Measurements from ENCODE around the gene TBXAS1. TPM values are rescaled to one million over a fixed set of nuclear protein-coding genes. Genes with fewer than 3 reads are reported as not detected.
A peak's percentile ranks its signal among the peaks of the same experiment; 100 is the strongest.

TBXAS1 gene
- total RNA-seq: 9.9 TPM

DNA sequence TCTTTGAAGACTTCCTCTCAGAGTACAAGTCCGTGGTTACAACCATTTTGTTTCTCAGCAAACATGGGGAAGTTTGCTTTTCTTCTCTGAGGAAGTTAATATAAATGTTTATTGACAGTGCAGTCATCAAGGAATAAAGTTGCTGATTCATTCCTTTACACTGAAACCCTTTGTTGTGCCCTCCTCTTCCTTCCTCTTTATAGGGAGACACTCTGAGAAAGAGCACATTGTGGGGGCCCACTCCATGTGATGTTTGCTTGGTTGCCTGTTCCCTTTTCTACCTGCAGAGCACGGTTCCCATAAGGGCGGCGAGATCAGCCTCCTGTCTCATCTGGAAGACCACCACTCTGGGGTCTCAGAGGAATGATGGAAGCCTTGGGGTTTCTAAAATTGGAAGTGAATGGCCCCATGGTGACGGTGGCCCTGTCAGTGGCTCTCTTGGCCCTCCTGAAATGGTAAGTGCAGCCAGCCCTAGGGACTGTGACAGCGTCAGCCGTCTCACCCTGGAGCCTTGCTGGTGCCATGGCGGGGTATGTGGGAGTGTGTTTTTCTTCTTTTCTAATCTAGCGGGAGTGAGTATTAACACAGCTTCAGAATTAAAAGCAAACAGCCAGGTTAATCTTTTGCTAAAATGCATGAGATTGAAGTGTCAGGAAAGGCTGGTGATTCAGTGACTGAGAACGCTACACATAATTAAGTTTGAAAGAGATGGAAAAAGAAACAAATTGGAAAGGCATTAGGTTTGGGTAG is at the start of gene TBXAS1:
Gene TBXAS1 (plus strand): TSS at position 240 of the 750 bp plus-strand sequence. CDS start 127 bp downstream, at position 367.
- H3K27ac ChIP-seq (ENCODE audit: low read depth, low read length): no peak within 1 kb of the TSS
- H3K27me3 ChIP-seq (ENCODE audit: control insufficient read depth in 3 of 3, insufficient read depth in 3 of 3, low read length in 3 of 3): peaks cover 0 to 12% (median 8%) of the 10 kb centered on the region in 3 donors
- peak within 1 kb of the TSS in 2 of 3 donors; percentile 1 to 12 for H3K4me3 ChIP-seq (ENCODE audit: low read length in 3 of 3)
- H3K9ac ChIP-seq (ENCODE audit: low read depth in 1 of 3, low read length in 3 of 3): no peak within 1 kb of the TSS
- no peaks in the 10 kb centered on the region for H3K4me1 ChIP-seq (ENCODE audit: control insufficient read depth in 3 of 3, insufficient read depth in 3 of 3, low read length in 3 of 3)
- no peaks in the 10 kb centered on the region for H3K36me3 ChIP-seq (ENCODE audit: control insufficient read depth in 3 of 3, insufficient read depth in 3 of 3, low read length in 3 of 3)
- no peaks in the 10 kb centered on the region for H3K9me3 ChIP-seq (ENCODE audit: control insufficient read depth in 3 of 3, low read length in 3 of 3)

DNA sequence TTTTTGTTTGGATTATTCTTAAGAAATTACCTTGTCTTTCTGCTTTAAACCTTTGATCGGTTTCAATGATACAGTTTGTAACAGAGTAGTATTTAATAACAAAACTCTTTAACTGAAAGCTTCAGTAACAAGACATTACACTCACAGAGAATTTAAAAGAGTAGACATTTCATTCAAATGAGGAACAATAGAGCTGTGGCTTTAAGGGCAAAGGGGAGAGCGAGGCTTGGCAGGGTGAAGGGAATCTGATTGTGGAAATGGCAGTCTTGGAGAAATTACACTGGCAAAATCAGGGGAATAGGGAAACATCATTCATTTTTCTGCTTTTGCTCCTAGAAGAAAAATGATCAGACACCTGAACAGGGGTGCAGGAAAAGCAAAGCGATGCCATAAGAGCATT is 46.1 kb upstream of the TBXAS1 start:
- Histone ChIP-seq H3K9me3 (ENCODE audit: control insufficient read depth in 3 of 3, low read length in 3 of 3) (no peaks in the 10 kb centered on the region), H3K36me3 (ENCODE audit: control insufficient read depth in 3 of 3, insufficient read depth in 3 of 3, low read length in 3 of 3) (no peaks in the 10 kb centered on the region), H3K4me3 (ENCODE audit: low read length in 3 of 3) (no peak overlapping the region), H3K4me1 (ENCODE audit: control insufficient read depth in 3 of 3, insufficient read depth in 3 of 3, low read length in 3 of 3) (peaks cover 6 to 8% (median 7%) of the 10 kb centered on the region in 3 donors), H3K27ac (ENCODE audit: low read depth, low read length) (no peak overlapping the region), H3K9ac (ENCODE audit: low read depth in 1 of 3, low read length in 3 of 3) (no peak overlapping the region), H3K27me3 (ENCODE audit: control insufficient read depth in 3 of 3, insufficient read depth in 3 of 3, low read length in 3 of 3) (peaks cover 3 to 10% (median 5%) of the 10 kb centered on the region in 3 donors)

DNA sequence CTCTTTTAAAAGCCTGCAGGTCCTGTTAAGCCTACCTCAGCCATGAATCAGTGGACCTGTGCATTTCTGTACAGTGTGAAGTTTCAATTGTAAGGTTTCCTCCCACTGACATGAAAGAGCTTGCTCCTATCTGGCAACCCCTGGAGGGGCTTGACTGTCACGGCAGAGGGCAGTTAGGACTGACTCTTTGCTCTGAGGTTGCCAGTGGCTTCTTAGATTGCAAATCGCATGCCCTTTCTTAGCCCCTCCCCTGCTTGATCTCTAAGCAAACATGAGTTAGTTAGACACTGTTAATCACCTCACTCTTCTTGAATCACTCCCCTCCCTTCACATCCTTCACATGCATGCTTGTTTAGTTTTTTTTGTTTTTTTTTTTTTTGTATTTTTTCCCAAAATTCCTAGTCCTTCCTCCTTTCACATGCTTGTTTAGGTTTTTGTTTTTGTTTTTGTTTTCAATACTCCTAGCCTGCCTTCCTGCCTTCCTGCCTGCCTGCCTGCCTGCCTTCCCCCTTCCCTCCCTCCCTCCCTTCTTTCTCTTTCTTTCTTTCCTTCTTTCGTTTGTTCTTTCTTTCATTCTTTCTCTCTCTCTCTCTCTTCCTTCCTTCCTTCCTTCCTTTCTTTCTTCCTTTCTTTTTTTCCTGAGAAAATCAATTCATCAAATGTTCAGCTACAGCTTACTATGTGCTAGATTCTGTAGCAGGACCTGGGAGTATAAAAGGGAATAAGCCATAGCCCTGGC is 45.2 kb upstream of the TBXAS1 start:
- H3K36me3 ChIP-seq (ENCODE audit: control insufficient read depth in 3 of 3, insufficient read depth in 3 of 3, low read length in 3 of 3): no peaks in the 10 kb centered on the region
- H3K4me1 ChIP-seq (ENCODE audit: control insufficient read depth in 3 of 3, insufficient read depth in 3 of 3, low read length in 3 of 3): peaks cover under 1 to 2% (median under 1%) of the 10 kb centered on the region in 3 donors
- H3K27ac ChIP-seq (ENCODE audit: low read depth, low read length): no peak overlapping the region
- H3K27me3 ChIP-seq (ENCODE audit: control insufficient read depth in 3 of 3, insufficient read depth in 3 of 3, low read length in 3 of 3): peaks cover 3 to 10% (median 5%) of the 10 kb centered on the region in 3 donors
- no peaks in the 10 kb centered on the region for H3K9me3 ChIP-seq (ENCODE audit: control insufficient read depth in 3 of 3, low read length in 3 of 3)
- H3K9ac ChIP-seq (ENCODE audit: low read depth in 1 of 3, low read length in 3 of 3): no peak overlapping the region
- no peak overlapping the region for H3K4me3 ChIP-seq (ENCODE audit: low read length in 3 of 3)

DNA sequence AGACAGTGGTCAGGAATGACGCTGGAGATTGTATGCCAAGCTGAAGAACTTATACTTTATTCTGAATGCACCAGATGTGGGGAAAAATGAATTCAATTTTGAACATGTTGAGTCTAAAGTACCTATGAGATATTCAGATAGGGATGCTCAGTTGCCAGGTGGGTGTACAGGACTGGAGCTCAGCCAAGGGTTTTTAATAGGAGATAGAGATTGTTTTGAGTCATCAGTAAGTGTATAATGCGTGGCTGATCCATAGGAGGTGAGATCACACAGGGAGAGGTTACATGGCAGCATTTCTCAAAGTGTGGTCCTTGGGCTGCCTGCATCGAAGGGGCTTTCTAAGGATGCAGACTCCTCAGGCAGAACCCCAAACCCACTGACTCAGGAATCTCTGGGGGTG is 44.4 kb upstream of the TBXAS1 start:
- H3K36me3 ChIP-seq (ENCODE audit: control insufficient read depth in 3 of 3, insufficient read depth in 3 of 3, low read length in 3 of 3): no peaks in the 10 kb centered on the region
- H3K27ac ChIP-seq (ENCODE audit: low read depth, low read length): no peak overlapping the region
- H3K9ac ChIP-seq (ENCODE audit: low read depth in 1 of 3, low read length in 3 of 3): no peak overlapping the region
- H3K4me1 ChIP-seq (ENCODE audit: control insufficient read depth in 3 of 3, insufficient read depth in 3 of 3, low read length in 3 of 3): no peaks in the 10 kb centered on the region
- H3K9me3 ChIP-seq (ENCODE audit: control insufficient read depth in 3 of 3, low read length in 3 of 3): no peaks in the 10 kb centered on the region
- peaks cover 3 to 8% (median 5%) of the 10 kb centered on the region in 3 donors for H3K27me3 ChIP-seq (ENCODE audit: control insufficient read depth in 3 of 3, insufficient read depth in 3 of 3, low read length in 3 of 3)
- no peak overlapping the region for H3K4me3 ChIP-seq (ENCODE audit: low read length in 3 of 3)

DNA sequence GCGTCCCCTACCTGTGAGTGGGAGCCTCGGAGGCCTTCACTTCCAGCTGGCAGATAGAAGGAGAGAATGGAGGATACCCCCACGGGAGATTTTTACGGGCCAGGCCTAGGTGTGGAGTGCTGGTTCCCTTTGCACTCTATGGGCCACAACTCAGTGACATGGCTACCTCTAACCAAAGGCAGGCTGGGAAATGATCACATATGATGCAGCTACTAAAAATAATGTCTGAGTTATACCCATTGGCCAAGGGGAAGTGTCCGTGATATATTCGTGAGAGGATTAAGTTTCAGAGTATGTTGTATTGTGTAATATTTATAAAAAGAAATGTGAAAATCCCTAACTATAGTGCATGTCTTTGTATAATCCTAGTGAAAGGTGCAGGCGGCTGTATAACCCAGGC is 37.7 kb upstream of the TBXAS1 start:
- Histone ChIP-seq H3K9me3 (ENCODE audit: control insufficient read depth in 3 of 3, low read length in 3 of 3) (no peaks in the 10 kb centered on the region), H3K4me1 (ENCODE audit: control insufficient read depth in 3 of 3, insufficient read depth in 3 of 3, low read length in 3 of 3) (no peaks in the 10 kb centered on the region), H3K9ac (ENCODE audit: low read depth in 1 of 3, low read length in 3 of 3) (no peak overlapping the region), H3K36me3 (ENCODE audit: control insufficient read depth in 3 of 3, insufficient read depth in 3 of 3, low read length in 3 of 3) (no peaks in the 10 kb centered on the region), H3K27ac (ENCODE audit: low read depth, low read length) (no peak overlapping the region), H3K27me3 (ENCODE audit: control insufficient read depth in 3 of 3, insufficient read depth in 3 of 3, low read length in 3 of 3) (peaks cover 0 to 3% (median 0%) of the 10 kb centered on the region in 3 donors), H3K4me3 (ENCODE audit: low read length in 3 of 3) (no peak overlapping the region)

DNA sequence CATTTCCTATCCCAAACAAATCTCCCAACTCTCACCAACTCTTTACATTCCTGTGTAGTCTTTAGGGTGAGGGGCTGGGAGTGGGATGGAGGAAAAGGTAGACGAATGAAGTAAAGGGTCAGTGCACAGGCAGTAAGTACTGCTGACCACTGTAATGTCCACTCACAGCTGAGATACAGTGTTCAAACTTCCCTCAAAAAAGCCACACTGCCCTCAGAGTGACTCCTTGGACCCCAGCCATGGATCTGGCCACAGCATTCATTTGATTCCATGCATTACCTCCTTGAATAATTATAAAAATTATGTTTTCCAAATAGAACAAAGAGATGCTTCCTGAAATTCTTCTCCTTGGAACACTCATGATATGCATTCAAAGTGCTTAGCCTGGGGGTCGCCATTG is 31.5 kb upstream of the TBXAS1 start:
- Histone ChIP-seq H3K4me3 (ENCODE audit: low read length in 3 of 3) (no peak overlapping the region), H3K9me3 (ENCODE audit: control insufficient read depth in 3 of 3, low read length in 3 of 3) (no peaks in the 10 kb centered on the region), H3K4me1 (ENCODE audit: control insufficient read depth in 3 of 3, insufficient read depth in 3 of 3, low read length in 3 of 3) (peaks cover 0 to 4% (median 0%) of the 10 kb centered on the region in 3 donors), H3K36me3 (ENCODE audit: control insufficient read depth in 3 of 3, insufficient read depth in 3 of 3, low read length in 3 of 3) (no peaks in the 10 kb centered on the region), H3K27ac (ENCODE audit: low read depth, low read length) (no peak overlapping the region), H3K9ac (ENCODE audit: low read depth in 1 of 3, low read length in 3 of 3) (no peak overlapping the region), H3K27me3 (ENCODE audit: control insufficient read depth in 3 of 3, insufficient read depth in 3 of 3, low read length in 3 of 3) (no peaks in the 10 kb centered on the region)

DNA sequence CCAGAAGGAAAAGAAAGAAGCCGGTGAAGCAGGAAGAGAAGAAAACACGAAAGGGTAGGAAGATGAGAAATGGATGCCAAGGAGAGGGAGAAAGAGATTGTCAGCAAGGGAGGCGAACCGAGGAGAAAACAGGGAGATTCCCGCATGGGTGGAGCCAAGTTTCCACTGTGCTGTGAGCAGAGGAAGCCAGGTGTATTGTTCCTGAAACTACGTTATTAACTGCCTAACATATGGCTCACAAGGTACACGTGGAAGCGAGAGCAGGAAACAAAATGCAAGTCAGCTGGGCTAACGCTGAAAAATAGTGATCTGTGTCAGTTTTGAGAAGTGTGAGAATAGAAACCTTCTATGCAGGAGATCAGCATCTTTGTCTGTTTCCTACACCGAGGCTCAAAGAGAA is 30.8 kb upstream of the TBXAS1 start:
- Histone ChIP-seq H3K9ac (ENCODE audit: low read depth in 1 of 3, low read length in 3 of 3) (no peak overlapping the region), H3K4me1 (ENCODE audit: control insufficient read depth in 3 of 3, insufficient read depth in 3 of 3, low read length in 3 of 3) (peaks cover 0 to 4% (median 0%) of the 10 kb centered on the region in 3 donors), H3K36me3 (ENCODE audit: control insufficient read depth in 3 of 3, insufficient read depth in 3 of 3, low read length in 3 of 3) (no peaks in the 10 kb centered on the region), H3K9me3 (ENCODE audit: control insufficient read depth in 3 of 3, low read length in 3 of 3) (no peaks in the 10 kb centered on the region), H3K27ac (ENCODE audit: low read depth, low read length) (no peak overlapping the region), H3K27me3 (ENCODE audit: control insufficient read depth in 3 of 3, insufficient read depth in 3 of 3, low read length in 3 of 3) (no peaks in the 10 kb centered on the region), H3K4me3 (ENCODE audit: low read length in 3 of 3) (no peak overlapping the region)

DNA sequence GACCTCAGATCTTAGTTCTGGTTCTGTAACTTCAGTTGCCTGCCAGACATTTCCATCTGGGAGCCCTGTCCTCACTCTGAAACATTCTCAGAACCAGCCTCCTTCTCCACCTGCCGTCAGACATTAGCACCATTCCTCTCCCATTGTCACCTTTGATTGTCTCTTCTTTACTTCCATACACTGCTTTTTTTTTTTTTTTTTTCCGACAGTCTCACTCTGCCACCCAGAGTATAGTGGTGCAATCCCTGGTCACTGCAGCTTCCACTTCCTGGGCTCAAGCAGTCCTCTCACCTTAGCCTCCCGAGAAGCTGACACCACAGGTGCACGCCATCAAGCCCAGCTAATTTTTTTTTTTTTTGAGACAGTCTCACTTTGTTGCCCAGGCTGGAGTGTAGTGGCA is 30.2 kb upstream of the TBXAS1 start:
- no peaks in the 10 kb centered on the region for H3K27me3 ChIP-seq (ENCODE audit: control insufficient read depth in 3 of 3, insufficient read depth in 3 of 3, low read length in 3 of 3)
- H3K9me3 ChIP-seq (ENCODE audit: control insufficient read depth in 3 of 3, low read length in 3 of 3): no peaks in the 10 kb centered on the region
- no peak overlapping the region for H3K4me3 ChIP-seq (ENCODE audit: low read length in 3 of 3)
- no peak overlapping the region for H3K9ac ChIP-seq (ENCODE audit: low read depth in 1 of 3, low read length in 3 of 3)
- H3K4me1 ChIP-seq (ENCODE audit: control insufficient read depth in 3 of 3, insufficient read depth in 3 of 3, low read length in 3 of 3): peaks cover 0 to 4% (median 0%) of the 10 kb centered on the region in 3 donors
- no peaks in the 10 kb centered on the region for H3K36me3 ChIP-seq (ENCODE audit: control insufficient read depth in 3 of 3, insufficient read depth in 3 of 3, low read length in 3 of 3)
- H3K27ac ChIP-seq (ENCODE audit: low read depth, low read length): no peak overlapping the region

DNA sequence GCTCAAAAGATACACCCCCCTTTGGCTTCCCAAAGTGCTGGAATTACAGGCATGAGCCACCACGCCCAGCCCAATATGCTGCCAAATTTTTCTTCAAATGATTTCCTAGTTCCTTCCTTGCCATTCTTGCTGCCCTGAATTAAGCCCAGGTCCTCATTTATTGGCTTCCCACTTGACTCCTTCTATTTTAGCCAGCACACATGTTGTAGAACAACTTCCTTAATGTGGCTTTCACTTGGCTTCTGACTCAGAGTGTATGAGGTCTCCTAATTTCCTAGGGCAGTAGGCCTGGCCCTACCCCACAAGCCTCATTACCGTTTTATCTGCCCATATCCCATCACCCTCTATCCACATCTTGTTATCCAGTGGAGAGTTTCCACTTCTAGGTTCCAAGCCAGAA is 29.5 kb upstream of the TBXAS1 start:
- no peaks in the 10 kb centered on the region for H3K27me3 ChIP-seq (ENCODE audit: control insufficient read depth in 3 of 3, insufficient read depth in 3 of 3, low read length in 3 of 3)
- H3K4me3 ChIP-seq (ENCODE audit: low read length in 3 of 3): no peak overlapping the region
- no peak overlapping the region for H3K27ac ChIP-seq (ENCODE audit: low read depth, low read length)
- no peaks in the 10 kb centered on the region for H3K9me3 ChIP-seq (ENCODE audit: control insufficient read depth in 3 of 3, low read length in 3 of 3)
- H3K4me1 ChIP-seq (ENCODE audit: control insufficient read depth in 3 of 3, insufficient read depth in 3 of 3, low read length in 3 of 3): peaks cover 0 to 4% (median 0%) of the 10 kb centered on the region in 3 donors
- no peaks in the 10 kb centered on the region for H3K36me3 ChIP-seq (ENCODE audit: control insufficient read depth in 3 of 3, insufficient read depth in 3 of 3, low read length in 3 of 3)
- no peak overlapping the region for H3K9ac ChIP-seq (ENCODE audit: low read depth in 1 of 3, low read length in 3 of 3)

DNA sequence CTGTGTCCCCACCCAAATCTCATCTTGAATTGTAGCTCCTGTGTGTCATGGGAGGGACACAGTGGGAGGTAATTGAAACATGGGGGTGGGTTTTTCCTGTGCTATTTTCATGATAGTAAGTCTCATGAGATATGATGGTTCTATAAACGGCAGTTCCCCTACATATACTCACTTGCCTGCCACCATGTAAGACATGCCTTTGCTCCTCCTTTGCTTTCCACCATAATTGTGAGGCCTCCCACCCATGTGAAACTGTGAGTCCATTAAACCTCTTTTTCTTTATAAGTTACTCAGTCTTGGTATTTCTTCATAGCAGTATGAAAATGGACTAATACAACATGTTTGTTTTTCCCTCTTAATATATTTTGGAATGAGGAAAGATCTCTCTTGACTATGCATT is 24.5 kb upstream of the TBXAS1 start:
- H3K4me1 ChIP-seq (ENCODE audit: control insufficient read depth in 3 of 3, insufficient read depth in 3 of 3, low read length in 3 of 3): no peaks in the 10 kb centered on the region
- H3K36me3 ChIP-seq (ENCODE audit: control insufficient read depth in 3 of 3, insufficient read depth in 3 of 3, low read length in 3 of 3): no peaks in the 10 kb centered on the region
- no peak overlapping the region for H3K27ac ChIP-seq (ENCODE audit: low read depth, low read length)
- no peaks in the 10 kb centered on the region for H3K9me3 ChIP-seq (ENCODE audit: control insufficient read depth in 3 of 3, low read length in 3 of 3)
- H3K27me3 ChIP-seq (ENCODE audit: control insufficient read depth in 3 of 3, insufficient read depth in 3 of 3, low read length in 3 of 3): no peaks in the 10 kb centered on the region
- H3K9ac ChIP-seq (ENCODE audit: low read depth in 1 of 3, low read length in 3 of 3): no peak overlapping the region
- no peak overlapping the region for H3K4me3 ChIP-seq (ENCODE audit: low read length in 3 of 3)
